Inflammatory macrophage treated with lipopolysaccharide for 4 hours (primary cell): ENCODE data around the gene SARS1.

Experiments
- DNase-seq: peaks from one replicate; pipeline ENCODE4 v3.0.0-alpha.2; 2020

The SARS1 gene

DNA sequence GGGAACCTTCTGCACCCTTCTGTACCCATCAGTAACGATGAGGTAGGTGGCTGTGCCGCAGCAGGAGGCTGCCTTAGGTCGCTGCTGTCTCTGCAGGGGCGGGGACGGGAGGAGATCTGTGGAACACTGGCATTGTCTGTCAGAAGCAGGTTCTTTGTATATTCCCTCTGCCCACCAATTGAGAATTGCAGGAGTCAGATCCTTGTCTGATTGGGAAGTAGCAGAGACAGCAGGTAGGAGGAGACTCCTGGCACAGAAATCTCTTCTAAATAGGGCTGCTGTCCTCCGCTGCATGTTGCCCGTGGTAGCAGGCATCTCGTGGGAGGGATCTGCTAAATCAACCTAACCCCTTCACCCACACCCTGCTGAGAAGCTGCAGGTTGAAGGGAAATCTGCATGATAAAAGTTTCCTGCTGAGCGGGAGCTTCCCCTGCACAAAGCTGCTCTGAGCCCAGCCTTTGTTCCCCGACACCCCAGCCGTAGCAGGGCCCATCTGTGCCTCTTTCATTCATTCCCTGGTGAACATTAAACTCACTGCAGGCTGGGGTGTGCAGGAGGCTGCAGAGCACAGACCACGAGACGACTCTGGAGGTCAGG, 15.9 kb downstream of the SARS1 start:
- DNase-seq: no peak

DNA sequence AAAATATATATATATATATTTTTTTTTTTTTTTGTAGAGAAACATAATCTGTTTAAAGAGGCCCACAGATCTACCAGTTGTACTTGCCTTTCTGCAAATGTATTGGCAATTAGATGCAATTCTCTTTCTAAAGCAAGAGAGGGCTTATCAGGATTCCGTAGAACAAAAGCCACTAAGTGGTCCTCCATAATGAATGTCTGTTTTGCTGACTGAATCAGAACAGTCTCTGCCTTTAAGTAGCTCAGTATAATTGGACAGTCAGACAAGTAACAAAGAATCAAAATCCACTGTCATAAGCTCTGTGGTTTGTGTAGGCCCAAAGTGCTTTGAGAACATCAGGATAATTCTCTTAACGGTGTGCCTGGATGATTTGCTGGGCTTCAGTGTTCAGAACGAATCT, 17.3 kb downstream of the SARS1 start:
- DNase-seq: no peak

DNA sequence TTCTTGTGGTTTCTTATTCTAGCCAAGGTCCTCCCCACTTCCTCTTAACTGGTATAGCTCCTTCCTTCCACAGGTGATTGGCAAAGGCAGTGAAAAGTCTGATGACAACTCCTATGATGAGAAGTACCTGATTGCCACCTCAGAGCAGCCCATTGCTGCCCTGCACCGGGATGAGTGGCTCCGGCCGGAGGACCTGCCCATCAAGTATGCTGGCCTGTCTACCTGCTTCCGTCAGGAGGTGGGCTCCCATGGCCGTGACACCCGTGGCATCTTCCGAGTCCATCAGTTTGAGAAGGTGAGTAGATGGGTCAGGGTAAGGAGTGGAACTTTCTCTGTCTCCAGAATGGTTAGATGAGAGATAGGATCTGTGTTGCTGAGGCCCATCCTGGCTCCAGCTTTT, 21.4 kb downstream of the SARS1 start:
- no peak for DNase-seq

DNA sequence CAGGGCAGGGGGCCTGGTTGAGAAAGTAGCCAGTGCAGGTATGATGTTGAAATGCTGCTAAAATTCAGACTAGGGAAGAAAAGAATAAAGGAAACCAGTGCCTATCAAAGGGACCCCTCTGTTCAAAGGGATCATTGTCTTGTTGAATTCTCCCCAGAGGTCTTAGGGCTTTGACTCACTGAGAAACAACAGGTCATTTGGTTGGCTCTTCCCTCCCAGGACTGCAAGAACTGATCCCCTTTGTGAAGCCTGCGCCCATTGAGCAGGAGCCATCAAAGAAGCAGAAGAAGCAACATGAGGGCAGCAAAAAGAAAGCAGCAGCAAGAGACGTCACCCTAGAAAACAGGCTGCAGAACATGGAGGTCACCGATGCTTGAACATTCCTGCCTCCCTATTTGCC, 23.8 kb downstream of the SARS1 start:
- no peak for DNase-seq

DNA sequence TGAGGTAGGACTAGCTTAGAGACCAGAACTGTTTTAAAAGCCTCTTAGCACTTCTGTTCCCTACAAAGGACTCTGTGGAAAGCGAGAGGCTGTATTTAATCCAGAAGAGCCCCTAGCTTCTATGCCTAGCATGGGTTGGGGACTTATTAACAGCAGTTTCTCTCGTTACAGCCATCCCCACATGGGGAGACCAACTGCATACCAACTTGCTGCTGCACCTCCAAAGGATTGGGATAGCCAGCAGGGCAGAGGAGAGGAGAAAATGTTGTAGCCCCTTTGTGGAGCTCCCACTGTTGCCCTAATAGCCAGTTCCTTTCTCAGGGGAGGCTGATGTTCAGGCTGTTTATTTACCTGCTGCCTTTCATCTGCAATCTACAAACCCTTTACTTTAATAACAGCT, 24.7 kb downstream of the SARS1 start:
- no peak for DNase-seq

DNA sequence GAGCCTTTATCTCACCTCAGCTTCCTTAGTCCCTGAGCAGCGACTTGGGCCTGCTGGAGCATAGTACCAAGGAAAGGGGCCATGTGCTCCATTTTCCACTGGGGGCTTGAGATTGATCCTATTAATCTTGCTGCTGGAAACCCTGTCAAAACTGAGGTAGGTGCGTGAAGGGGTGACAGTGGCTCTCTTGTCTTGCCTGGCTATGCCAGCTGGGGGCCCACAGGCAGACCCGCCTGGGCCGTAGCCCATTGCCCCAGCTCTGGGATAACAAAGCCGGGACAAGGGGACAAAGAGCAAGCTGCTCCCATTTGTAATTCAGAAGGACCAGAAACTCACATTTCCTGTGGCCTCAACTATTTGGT, 25.3 kb downstream of the SARS1 start:
- DNase-seq: no peak

DNA sequence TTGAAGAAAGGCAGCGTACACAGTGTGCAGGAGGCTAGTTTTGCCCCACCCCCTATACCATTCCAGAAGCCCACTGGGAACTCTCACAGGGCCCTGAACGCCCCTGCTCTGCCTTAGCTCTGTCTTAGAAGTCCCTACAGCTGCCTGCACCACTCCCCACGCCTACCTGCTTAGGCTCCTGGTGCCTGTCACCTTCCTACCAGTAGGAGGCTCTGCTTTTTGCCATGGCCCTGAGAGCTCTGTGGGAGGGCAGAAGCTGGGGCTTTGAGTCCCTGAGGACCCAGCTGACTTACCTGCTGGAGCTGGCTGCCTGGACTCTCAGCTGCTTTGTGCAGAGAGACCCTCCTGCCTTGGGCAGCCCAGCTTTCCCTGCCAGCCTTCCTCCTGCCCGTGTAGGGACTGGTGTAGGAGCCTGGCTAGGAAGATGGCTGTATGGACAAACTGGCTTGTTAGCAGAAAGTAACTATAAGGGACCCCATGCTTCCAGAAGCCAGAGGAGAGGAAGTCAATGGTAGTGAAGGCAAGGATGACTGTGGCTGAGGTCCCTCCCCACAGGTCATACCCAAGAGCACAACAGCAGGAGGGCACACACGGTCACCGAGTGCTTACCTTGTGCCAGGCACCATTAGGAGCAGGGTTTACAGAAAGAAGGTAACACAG, 25.8 kb downstream of the SARS1 start:
- no peak for DNase-seq

DNA sequence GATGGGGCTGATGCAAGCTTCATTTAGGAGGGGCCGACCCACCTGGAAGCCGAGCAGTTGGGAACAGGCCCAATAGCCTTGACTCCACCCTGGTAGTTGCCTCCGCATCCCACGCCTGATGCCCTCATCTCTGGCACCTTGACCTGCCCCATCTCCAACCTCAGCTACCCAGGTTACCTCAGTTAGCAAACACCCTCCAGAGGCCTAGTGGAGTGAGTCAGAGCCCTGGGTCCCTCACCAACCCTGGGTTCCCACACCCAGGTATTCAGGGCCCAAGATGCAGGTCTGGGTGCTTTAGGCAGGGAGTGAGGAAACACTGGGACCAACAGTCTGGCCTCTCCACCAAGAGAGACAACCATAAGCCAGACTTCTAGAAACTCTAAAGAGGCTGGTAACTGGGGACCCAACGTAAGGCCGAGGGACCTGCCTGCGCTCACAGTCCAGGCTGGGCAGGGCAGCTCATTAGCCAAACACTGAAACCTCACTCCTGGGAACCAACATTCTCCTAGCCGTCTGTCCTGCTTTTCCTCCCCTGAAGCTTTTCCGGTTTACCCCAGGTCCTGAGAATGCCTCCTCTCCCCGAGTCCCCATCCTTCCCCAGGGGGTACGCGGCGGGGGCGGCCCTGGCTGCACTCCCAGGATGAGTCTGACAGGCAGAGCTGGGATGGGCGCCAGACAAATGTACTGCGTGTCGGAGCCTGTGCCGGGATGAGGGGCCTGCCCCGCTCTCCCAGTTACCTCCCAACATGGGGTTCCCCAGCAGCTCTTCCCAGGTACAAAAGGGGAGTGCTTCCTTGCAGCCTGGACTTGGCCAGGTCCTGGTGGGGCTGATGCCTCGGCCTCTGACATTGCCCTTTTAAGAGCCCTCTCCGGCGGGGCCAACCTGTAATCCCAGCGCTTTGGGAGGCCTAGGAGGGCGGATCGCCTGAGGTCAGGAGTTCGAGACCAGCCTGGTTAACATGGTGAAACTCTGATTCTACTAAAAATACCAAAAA, 26.7 kb downstream of the SARS1 start:
- peak; percentile 18 for DNase-seq

DNA sequence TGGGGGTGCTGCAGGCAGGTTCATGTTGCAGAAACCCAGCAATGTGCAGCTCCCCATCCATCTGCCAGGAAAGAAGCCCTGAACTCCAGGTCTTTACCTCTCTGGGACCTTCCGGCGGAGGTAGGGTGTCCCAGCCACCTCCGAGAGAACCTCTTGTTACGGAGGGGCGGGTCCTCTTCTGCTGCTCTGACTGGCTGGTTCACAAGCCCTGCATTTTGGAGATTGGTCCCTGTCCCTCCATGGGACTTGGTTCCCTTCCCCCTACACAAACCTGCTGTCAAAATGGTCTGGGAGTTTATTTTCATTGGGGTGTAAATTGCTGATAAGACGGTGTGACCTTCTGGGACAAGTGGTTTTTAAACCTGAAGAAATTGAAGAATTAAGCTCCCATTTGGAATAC, 27.6 kb downstream of the SARS1 start:
- DNase-seq: no peak

DNA sequence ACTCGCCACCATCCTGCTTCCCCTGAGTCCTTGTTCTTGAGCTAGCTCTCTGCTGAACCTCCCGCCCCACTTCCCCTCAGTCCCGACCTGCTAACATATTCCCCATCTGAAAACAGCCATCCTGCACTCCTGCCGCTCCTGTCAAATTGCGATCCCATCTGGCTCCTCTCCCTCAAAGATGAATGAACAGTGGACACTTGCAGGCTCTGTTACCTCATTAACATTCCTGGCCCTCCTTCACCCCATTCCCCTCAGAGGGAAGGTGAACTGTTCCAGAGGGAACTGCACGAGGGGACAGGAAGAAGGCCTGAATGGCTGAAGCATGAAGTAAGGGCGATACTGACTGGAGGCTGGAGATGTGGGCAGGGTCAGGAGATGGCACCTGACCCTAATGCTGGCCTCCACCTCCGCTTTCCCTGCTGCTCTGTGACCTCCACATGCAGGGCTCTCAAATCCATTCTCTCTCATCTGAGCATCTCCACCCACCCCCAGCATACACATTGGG, 28.2 kb downstream of the SARS1 start:
- DNase-seq: no peak

DNA sequence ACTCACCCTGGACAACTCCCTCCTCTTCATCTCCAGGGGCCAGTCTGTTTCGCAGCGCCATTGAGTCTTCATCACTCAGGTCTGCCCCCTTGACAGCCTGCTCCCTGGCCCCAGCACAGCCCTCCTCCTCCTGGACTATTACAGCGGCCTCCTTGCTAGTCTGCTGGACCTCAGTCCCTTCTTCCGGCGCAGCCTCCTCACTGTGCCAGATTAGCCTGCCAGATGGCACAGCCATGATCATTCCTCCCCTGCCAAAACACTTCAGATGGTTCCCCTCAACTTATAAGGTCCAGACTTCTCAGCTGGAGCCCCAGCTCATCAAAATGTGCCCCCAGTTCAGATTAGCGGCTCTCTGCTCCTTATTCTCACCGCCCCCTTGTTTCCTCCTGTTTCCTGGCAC, 28.7 kb downstream of the SARS1 start:
- DNase-seq: no peak

DNA sequence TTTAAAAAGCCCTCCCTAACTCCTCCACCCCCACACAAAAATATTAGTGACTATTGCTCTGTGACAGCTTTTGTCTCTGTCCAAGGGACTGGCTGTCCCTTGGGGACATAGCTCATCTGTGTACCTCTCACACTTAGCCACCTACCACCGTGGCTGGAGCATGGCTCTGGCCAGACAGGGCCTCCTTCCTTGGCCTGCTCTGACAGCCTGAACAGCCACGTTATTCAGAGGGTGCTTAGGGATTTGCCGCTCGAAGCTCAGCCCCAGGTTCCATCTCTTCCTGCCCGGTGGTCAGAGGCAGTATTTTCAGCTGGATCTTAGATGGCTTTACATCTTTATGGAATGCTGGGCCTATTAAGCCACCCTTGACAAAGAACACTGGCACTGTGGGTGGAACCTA, 29.5 kb downstream of the SARS1 start:
- no peak for DNase-seq

DNA sequence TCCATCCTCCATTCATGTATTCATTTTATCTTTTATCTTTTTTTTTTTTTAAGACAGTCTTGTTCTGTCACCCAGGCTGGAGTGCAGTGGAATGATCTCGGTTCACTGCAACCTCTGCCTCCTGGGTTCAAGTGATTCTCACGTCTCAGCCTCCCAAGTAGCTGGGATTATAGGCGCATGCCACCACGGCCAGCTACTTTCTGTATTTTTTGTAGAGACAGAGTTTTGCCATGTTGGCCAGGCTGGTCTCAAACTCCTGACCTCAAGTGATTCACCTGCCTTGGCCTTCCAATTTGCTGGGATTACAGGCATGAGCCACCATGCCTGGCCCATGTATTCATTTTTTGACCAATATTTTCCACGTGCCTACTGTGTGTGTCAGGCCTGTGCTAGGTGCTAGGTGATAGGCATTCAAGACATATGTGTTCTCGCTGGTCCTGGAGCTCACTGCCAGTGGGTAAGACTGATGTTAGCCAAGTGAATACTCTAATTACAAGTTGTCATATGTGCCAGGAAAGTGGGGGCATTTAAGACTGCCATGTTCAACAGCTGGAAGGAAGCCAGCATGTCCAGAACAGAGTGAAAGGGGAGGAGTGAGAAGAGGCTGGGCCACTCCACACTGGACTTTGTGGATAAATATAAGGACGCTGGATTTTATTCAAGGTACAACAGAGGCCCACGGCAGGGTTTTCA, 30.3 kb downstream of the SARS1 start:
- no peak for DNase-seq

DNA sequence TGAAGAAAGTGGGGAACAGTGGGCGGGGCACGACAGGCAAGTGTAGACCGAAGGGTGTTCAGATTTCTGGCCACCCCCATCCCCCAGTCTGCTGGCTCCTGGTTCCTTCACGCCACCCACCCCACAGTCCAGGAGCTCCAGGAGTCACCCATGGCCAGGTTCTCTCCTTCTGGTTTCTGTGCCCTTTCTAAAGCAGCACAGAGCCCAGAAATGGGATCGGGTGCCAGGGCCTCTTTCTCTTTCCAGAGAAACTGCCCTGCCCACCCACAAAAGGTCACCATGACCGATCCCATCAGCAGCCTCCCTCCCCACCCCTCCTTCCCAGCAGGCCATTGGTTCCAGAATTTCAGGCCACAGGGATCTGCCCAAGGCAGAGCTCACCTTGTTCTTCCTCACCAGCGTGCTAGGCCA, 32.4 kb downstream of the SARS1 start:
- no peak for DNase-seq

DNA sequence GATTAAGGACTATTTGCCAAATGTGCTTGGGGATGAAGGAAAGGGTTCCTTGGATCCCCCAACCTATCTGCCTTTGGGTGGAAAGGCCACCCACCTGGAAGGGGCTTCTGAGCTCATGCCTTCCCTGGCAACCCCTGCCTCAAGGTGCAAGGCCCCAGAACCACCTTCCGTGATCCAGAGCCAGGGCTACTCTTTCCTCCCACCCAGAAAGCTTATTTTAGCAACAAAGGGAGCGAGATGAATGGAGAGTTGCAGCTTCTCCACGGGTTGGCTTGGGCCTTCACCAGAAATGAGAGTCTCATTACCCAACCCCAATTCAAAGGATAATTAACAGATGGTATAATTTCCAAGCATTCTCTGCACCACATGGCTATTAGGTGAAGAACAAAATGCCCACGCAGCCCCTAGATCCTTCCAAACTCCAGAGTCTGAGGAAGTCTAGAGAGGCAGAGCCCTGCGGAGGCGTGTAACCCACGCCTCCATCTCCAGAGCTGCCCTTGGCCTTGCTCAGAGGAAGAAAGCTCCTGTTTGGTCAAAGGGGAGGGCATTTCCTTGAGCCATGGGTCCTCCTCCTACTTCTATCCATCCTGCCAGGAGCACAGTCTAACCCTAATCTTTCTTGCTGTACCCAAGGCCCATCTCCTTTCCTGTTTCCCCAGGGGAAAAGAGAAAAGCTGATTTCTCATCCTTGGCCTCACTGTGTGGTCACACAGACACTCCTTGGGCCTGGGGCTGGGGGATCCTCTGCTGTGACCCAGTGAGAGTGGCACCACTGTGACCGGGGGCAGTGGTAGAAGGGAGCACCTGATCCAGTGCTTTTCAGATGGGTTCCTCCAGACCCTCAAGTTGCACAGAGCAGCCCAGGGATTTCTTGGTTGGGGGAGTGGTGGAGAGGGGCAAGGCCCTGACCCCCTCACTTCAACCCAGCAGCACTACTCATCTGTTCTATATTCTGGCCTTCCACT, 34.0 kb downstream of the SARS1 start:
- DNase-seq: no peak

DNA sequence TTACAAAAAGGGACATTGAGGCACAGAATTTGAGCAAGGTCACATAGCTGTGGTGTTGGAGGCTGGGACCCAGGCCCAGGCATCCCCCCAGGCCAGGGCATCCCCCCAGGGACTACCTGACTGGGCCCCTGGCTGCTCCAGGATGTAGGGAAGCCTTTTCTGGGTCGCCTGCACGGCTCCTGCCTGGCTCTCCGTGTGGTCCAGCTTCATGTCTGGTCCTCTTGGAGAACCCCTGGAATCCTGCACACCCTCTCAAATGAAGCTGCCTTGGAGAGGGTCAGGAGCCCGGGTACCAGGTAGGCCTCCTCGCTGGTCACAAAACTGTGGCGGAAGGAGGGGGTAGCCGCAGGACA, 34.7 kb downstream of the SARS1 start:
- no peak for DNase-seq

DNA sequence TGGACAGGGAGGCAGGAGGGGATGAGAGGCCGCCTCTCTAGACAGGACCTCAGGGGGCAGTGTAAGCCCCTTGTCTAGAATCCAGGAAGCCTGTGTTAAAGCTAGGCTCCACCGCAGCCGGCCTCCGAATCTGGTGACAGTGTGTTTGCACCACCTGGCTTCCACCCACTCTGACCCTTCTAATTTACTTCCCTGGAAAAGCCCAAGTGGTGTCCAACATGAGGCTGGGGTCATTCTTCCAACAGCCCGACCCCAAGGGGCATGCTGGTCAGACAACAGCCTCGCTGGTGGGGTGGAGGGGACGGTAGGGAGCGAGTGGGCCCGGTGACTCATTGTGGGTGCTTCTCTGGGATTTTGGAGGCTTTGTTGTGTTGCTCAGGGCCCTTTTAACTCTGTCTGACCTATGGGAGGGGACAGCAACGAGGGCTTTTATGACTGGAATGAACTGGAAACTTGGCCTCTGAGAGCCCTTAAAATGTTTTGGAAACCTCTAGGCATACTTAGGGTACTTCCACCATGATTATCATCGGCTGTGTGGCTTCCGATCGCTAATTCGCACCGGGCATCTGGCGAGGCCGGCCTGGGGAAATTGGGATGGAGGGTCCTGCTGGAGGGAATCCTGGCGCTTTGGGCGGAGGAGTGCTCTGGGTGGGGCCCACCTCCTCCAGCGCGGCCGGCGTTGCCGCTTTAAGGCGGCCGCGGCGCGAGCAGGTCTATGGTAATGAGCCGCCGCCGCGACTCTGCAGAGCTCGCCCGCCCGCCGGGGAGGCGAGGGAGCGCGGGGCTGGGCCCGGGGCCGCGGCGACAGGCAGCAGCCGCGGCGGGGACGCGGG, 35.3 kb downstream of the SARS1 start, which contains the start of gene CELSR2:
Gene CELSR2 (plus strand): TSS at position 743 of the 833 bp plus-strand sequence. CDS start 541 bp downstream, outside the sequence.
- peak; percentile 54 for DNase-seq

DNA sequence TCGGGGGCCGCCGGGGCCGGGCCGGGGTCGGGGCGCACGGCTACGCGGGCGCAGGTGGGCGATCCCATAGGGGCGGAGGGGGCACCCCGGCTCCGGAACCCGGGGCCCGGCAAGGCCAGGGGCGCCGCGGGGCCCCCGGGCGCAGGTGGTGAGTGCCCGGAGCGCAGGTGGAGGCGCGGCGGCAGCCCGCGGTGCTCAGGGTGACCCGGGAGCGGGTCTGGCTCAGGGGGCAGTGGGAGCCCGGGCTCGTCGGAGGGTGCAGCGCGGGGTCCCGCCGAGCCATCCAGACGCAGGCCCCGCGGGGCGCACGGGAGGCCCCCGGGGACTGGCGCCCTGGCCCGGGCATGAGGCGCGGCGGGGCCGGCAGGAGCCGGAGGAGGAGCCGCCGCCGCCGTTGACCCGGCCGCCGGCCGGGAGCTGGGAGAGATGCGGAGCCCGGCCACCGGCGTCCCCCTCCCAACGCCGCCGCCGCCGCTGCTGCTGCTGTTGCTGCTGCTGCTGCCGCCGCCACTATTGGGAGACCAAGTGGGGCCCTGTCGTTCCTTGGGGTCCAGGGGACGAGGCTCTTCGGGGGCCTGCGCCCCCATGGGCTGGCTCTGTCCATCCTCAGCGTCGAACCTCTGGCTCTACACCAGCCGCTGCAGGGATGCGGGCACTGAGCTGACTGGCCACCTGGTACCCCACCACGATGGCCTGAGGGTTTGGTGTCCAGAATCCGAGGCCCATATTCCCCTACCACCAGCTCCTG, 36.1 kb downstream of the SARS1 start:
- no peak for DNase-seq

DNA sequence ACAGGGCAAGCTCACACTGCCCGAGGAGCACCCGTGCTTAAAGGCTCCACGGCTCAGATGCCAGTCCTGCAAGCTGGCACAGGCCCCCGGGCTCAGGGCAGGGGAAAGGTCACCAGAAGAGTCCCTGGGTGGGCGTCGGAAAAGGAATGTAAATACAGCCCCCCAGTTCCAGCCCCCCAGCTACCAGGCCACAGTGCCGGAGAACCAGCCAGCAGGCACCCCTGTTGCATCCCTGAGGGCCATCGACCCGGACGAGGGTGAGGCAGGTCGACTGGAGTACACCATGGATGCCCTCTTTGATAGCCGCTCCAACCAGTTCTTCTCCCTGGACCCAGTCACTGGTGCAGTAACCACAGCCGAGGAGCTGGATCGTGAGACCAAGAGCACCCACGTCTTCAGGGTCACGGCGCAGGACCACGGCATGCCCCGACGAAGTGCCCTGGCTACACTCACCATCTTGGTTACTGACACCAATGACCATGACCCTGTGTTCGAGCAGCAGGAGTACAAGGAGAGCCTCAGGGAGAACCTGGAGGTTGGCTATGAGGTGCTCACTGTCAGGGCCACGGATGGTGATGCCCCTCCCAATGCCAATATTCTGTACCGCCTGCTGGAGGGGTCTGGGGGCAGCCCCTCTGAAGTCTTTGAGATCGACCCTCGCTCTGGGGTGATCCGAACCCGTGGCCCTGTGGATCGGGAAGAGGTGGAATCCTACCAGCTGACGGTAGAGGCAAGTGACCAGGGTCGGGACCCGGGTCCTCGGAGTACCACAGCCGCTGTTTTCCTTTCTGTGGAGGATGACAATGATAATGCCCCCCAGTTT, 36.9 kb downstream of the SARS1 start:
- DNase-seq: no peak
